ENCODE results near the gene ADAMTS17. TPM values are rescaled to one million over a fixed set of nuclear protein-coding genes. Genes with fewer than 3 reads are reported as not detected.
"Not testable (repeated sequence)": the region's sequence is repeated elsewhere in the genome, so short reads cannot be mapped to it uniquely, and the experiment has no call there.

ADAMTS17 gene
- total RNA-seq, 2 experiments from 2014 or later: 0.99 to 1.2 TPM

- POLR2A ChIA-PET: no interaction called here
- Mint-ChIP-seq H3K4me1 (ENCODE audit: low read depth) (no peaks in the 10 kb centered on the region), H3K27me3 (no peaks in the 10 kb centered on the region), H3K4me3 (no peak overlapping the region), H3K9me3 (peaks cover 2% of the 10 kb centered on the region), H3K27ac (no peak overlapping the region), H3K36me3 (peaks cover 8% of the 10 kb centered on the region)
- intact Hi-C loops (cut with micrococcal nuclease): no loop called here
- no peak for DNase-seq
- CTCF ChIA-PET: no interaction called here
These were observed 355.3 kb downstream of the ADAMTS17 start for GRCh38 chr15:99986297-99987118.

- Mint-ChIP-seq H3K27me3 (no peaks in the 10 kb centered on the region), H3K4me1 (ENCODE audit: low read depth) (no peaks in the 10 kb centered on the region), H3K27ac (no peak overlapping the region), H3K9me3 (peaks cover 2% of the 10 kb centered on the region), H3K36me3 (peaks cover 8% of the 10 kb centered on the region), H3K4me3 (no peak overlapping the region)
- intact Hi-C loops (cut with micrococcal nuclease): no loop called here
- POLR2A ChIA-PET: no interaction called here
- DNase-seq: no peak
- CTCF ChIA-PET: no interaction called here
These were observed 355.9 kb downstream of the ADAMTS17 start for GRCh38 chr15:99985878-99986277.

- Mint-ChIP-seq H3K36me3 (peaks cover 8% of the 10 kb centered on the region), H3K27ac (no peak overlapping the region), H3K27me3 (no peaks in the 10 kb centered on the region), H3K4me1 (ENCODE audit: low read depth) (no peaks in the 10 kb centered on the region), H3K4me3 (no peak overlapping the region), H3K9me3 (peaks cover 2% of the 10 kb centered on the region)
- intact Hi-C loops (cut with micrococcal nuclease): no loop called here
- CTCF ChIA-PET: interaction anchor here (0.6 kb wide), 1 partner anchor 202 kb away, joined by 3 read pairs; no protein-coding TSS in a partner anchor
- no peak for DNase-seq
- POLR2A ChIA-PET: no interaction called here
These were observed 357.1 kb downstream of the ADAMTS17 start for GRCh38 chr15:99984491-99985243.

- intact Hi-C loops (cut with micrococcal nuclease): no loop called here
- ChIA-PET POLR2A (no interaction called here), CTCF (interaction anchor here (0.6 kb wide), 1 partner anchor 203 kb away, joined by 3 read pairs; no protein-coding TSS in a partner anchor)
- no peaks in the 10 kb centered on the region for H3K27me3 Mint-ChIP-seq
- H3K9me3 Mint-ChIP-seq: peaks cover 2% of the 10 kb centered on the region
- H3K4me3 Mint-ChIP-seq: no peak overlapping the region
- H3K4me1 Mint-ChIP-seq (ENCODE audit: low read depth): no peaks in the 10 kb centered on the region
- peaks cover 2% of the 10 kb centered on the region for H3K36me3 Mint-ChIP-seq
- no peak for DNase-seq
- no peak overlapping the region for H3K27ac Mint-ChIP-seq
These were observed 357.9 kb downstream of the ADAMTS17 start for GRCh38 chr15:99983886-99984286.

GRCh38 chr15:99983171-99983885, 358.4 kb downstream of the ADAMTS17 start:
- POLR2A ChIA-PET: no interaction called here
- no peak overlapping the region for H3K4me3 Mint-ChIP-seq
- H3K36me3 Mint-ChIP-seq: peaks cover 2% of the 10 kb centered on the region
- no peak for DNase-seq
- H3K27me3 Mint-ChIP-seq: no peaks in the 10 kb centered on the region
- intact Hi-C loops (cut with micrococcal nuclease): no loop called here
- peaks cover 2% of the 10 kb centered on the region for H3K9me3 Mint-ChIP-seq
- no peaks in the 10 kb centered on the region for H3K4me1 Mint-ChIP-seq (ENCODE audit: low read depth)
- H3K27ac Mint-ChIP-seq: no peak overlapping the region
- CTCF ChIA-PET: interaction anchor here (0.9 kb wide), 1 partner anchor 620 kb away, joined by 3 read pairs; no protein-coding TSS in a partner anchor

GRCh38 chr15:99982662-99983061, 359.1 kb downstream of the ADAMTS17 start:
- CTCF ChIA-PET: interaction anchor here (0.9 kb wide), 1 partner anchor 619 kb away, joined by 3 read pairs; no protein-coding TSS in a partner anchor
- no peak overlapping the region for H3K4me3 Mint-ChIP-seq
- intact Hi-C loops (cut with micrococcal nuclease): no loop called here
- POLR2A ChIA-PET: no interaction called here
- no peaks in the 10 kb centered on the region for H3K27me3 Mint-ChIP-seq
- DNase-seq: no peak
- H3K36me3 Mint-ChIP-seq: no peaks in the 10 kb centered on the region
- no peak overlapping the region for H3K27ac Mint-ChIP-seq
- no peaks in the 10 kb centered on the region for H3K4me1 Mint-ChIP-seq (ENCODE audit: low read depth)
- no peaks in the 10 kb centered on the region for H3K9me3 Mint-ChIP-seq

GRCh38 chr15:99981839-99982658, 359.7 kb downstream of the ADAMTS17 start:
- no peaks in the 10 kb centered on the region for H3K4me1 Mint-ChIP-seq (ENCODE audit: low read depth)
- intact Hi-C loops (cut with micrococcal nuclease): no loop called here
- CTCF ChIA-PET: interaction anchor here (0.6 to 1.1 kb wide), 2 partner anchors 21 to 1339 kb away, joined by 3 to 4 read pairs; no protein-coding TSS in a partner anchor
- no peaks in the 10 kb centered on the region for H3K36me3 Mint-ChIP-seq
- POLR2A ChIA-PET: no interaction called here
- H3K27ac Mint-ChIP-seq: no peak overlapping the region
- no peak overlapping the region for H3K4me3 Mint-ChIP-seq
- DNase-seq: no peak
- no peaks in the 10 kb centered on the region for H3K9me3 Mint-ChIP-seq
- no peaks in the 10 kb centered on the region for H3K27me3 Mint-ChIP-seq

- no peak overlapping the region for H3K4me3 Mint-ChIP-seq
- no peaks in the 10 kb centered on the region for H3K27me3 Mint-ChIP-seq
- DNase-seq: no peak
- H3K27ac Mint-ChIP-seq: no peak overlapping the region
- intact Hi-C loops (cut with micrococcal nuclease): no loop called here
- no peaks in the 10 kb centered on the region for H3K36me3 Mint-ChIP-seq
- H3K4me1 Mint-ChIP-seq (ENCODE audit: low read depth): no peaks in the 10 kb centered on the region
- no peaks in the 10 kb centered on the region for H3K9me3 Mint-ChIP-seq
- ChIA-PET POLR2A (no interaction called here), CTCF (interaction anchor here (1.1 kb wide), 1 partner anchor 20 kb away, joined by 3 read pairs; no protein-coding TSS in a partner anchor)
These were observed 360.6 kb downstream of the ADAMTS17 start for GRCh38 chr15:99981191-99981647.

- no peaks in the 10 kb centered on the region for H3K4me1 Mint-ChIP-seq (ENCODE audit: low read depth)
- POLR2A ChIA-PET: no interaction called here
- intact Hi-C loops (cut with micrococcal nuclease): no loop called here
- H3K9me3 Mint-ChIP-seq: no peaks in the 10 kb centered on the region
- H3K27ac Mint-ChIP-seq: no peak overlapping the region
- no peak for DNase-seq
- H3K27me3 Mint-ChIP-seq: no peaks in the 10 kb centered on the region
- CTCF ChIA-PET: no interaction called here
- H3K4me3 Mint-ChIP-seq: no peak overlapping the region
- no peaks in the 10 kb centered on the region for H3K36me3 Mint-ChIP-seq
These were observed 361.0 kb downstream of the ADAMTS17 start for GRCh38 chr15:99980752-99981151.

- H3K4me1 Mint-ChIP-seq (ENCODE audit: low read depth); H3K27me3 Mint-ChIP-seq; H3K36me3 Mint-ChIP-seq; POLR2A ChIA-PET; DNase-seq; H3K9me3 Mint-ChIP-seq; intact Hi-C loops (cut with micrococcal nuclease); H3K4me3 Mint-ChIP-seq; CTCF ChIA-PET; H3K27ac Mint-ChIP-seq: not testable (repeated sequence)
These were observed 361.9 kb downstream of the ADAMTS17 start for GRCh38 chr15:99979886-99980285.

GRCh38 chr15:99979371-99979770, 362.4 kb downstream of the ADAMTS17 start:
- DNase-seq: no peak
- H3K27me3 Mint-ChIP-seq: no peaks in the 10 kb centered on the region
- no peaks in the 10 kb centered on the region for H3K9me3 Mint-ChIP-seq
- CTCF ChIA-PET: no interaction called here
- H3K4me3 Mint-ChIP-seq: no peak overlapping the region
- intact Hi-C loops (cut with micrococcal nuclease): no loop called here
- POLR2A ChIA-PET: no interaction called here
- no peaks in the 10 kb centered on the region for H3K36me3 Mint-ChIP-seq
- H3K4me1 Mint-ChIP-seq (ENCODE audit: low read depth): no peaks in the 10 kb centered on the region
- H3K27ac Mint-ChIP-seq: no peak overlapping the region

Measured in activated CD4-positive, alpha-beta memory T cell treated with anti-CD3 and anti-CD28 coated beads for 36 hours (primary cell).